ENCODE data around the gene TRAPPC3L.
A peak's percentile ranks its signal among the peaks of the same experiment; 100 is the strongest.

The TRAPPC3L gene

GRCh38 chr6:116545651-116546050 is at the start of gene TRAPPC3L:
TSS of gene TRAPPC3L (minus strand) at chr6:116545684. CDS start at chr6:116545514, 170 bp downstream.
- DNase-seq: no peak

GRCh38 chr6:116595247-116595646 is 49.8 kb upstream of the TRAPPC3L start:
- no peak for DNase-seq

GRCh38 chr6:116586738-116587137 is 41.3 kb upstream of the TRAPPC3L start:
- DNase-seq: no peak

GRCh38 chr6:116586276-116586675 is 40.8 kb upstream of the TRAPPC3L start:
- no peak for DNase-seq

GRCh38 chr6:116580198-116580597 is 34.7 kb upstream of the TRAPPC3L start:
- no peak for DNase-seq

- DNase-seq: no peak
Measured at GRCh38 chr6:116579143-116579542, 33.7 kb upstream of the TRAPPC3L start.

- DNase-seq: no peak
Measured at GRCh38 chr6:116578335-116578734, 32.9 kb upstream of the TRAPPC3L start.

- DNase-seq: no peak
Measured at GRCh38 chr6:116577486-116577885, 32.0 kb upstream of the TRAPPC3L start.

- no peak for DNase-seq
Measured at GRCh38 chr6:116575227-116575626, 29.7 kb upstream of the TRAPPC3L start.

- peak; percentile 17 for DNase-seq
Measured at GRCh38 chr6:116572162-116572561, 26.7 kb upstream of the TRAPPC3L start.

- DNase-seq: no peak
Measured at GRCh38 chr6:116571683-116572000, 26.2 kb upstream of the TRAPPC3L start.

- DNase-seq: peak; percentile 99
Measured at GRCh38 chr6:116570856-116571682, 25.6 kb upstream of the TRAPPC3L start, which contains the start of gene RWDD1. TSS of gene RWDD1 (plus strand) at chr6:116571504. CDS start at chr6:116571583, 79 bp downstream.

- DNase-seq: no peak
Measured at GRCh38 chr6:116568821-116569755, 23.6 kb upstream of the TRAPPC3L start.

GRCh38 chr6:116568111-116568510 is 22.6 kb upstream of the TRAPPC3L start:
- DNase-seq: no peak

- peak; percentile 17 for DNase-seq
Measured at GRCh38 chr6:116564921-116565872, 19.7 kb upstream of the TRAPPC3L start.

GRCh38 chr6:116564311-116564710 is 18.8 kb upstream of the TRAPPC3L start:
- DNase-seq: no peak

- DNase-seq: no peak
Measured at GRCh38 chr6:116563830-116564229, 18.3 kb upstream of the TRAPPC3L start.

- no peak for DNase-seq
Measured at GRCh38 chr6:116562614-116563013, 17.1 kb upstream of the TRAPPC3L start.

- DNase-seq: no peak
Measured at GRCh38 chr6:116562019-116562403, 16.5 kb upstream of the TRAPPC3L start.

- peak; percentile 34 for DNase-seq
Measured at GRCh38 chr6:116561377-116562018, 16.0 kb upstream of the TRAPPC3L start.

- no peak for DNase-seq
Measured at GRCh38 chr6:116560130-116560529, 14.6 kb upstream of the TRAPPC3L start.

GRCh38 chr6:116557893-116558292 is 12.4 kb upstream of the TRAPPC3L start:
- DNase-seq: peak; percentile 76

All from NCI-H1105 (cell line).